Left ventricle myocardium superior (tissue), 1 donor: ENCODE results near the gene MTUS2. TPM values are rescaled to one million over a fixed set of nuclear protein-coding genes. Genes with fewer than 3 reads are reported as not detected.

Experiments
- ATAC-seq: fragments of 200-7000 bp; cut with Tn5 transposase; one replicate; pipeline ENCODE4 v1.9.1; 2020; ENCODE audit warnings: mild to moderate bottlenecking, moderate library complexity
- DNase-seq: peaks from one replicate; pipeline ENCODE4 v3.0.0-alpha.2; 2020
- intact Hi-C: fragments of 100-400 bp; cut with micrococcal nuclease; formaldehyde crosslinking; loops from one replicate; pipeline ENCODE4 v1.11.0; 2022
- total RNA-seq: library from RNA; stranded (reverse); fragmentation: NEBNext Ultra II Directional; extraction: Animal tissue kit (Norgen Biotek cat#: 25700); gene quantifications from one replicate; pipeline ENCODE4 v1.2.1, GENCODE V29; 2021
- donor health status: DM: no; HTN: yes; CAD: no; lungs with severe emphysema.

Gene MTUS2
- total RNA-seq, 1 donor from 2014 or later = 126 TPM

DNA sequence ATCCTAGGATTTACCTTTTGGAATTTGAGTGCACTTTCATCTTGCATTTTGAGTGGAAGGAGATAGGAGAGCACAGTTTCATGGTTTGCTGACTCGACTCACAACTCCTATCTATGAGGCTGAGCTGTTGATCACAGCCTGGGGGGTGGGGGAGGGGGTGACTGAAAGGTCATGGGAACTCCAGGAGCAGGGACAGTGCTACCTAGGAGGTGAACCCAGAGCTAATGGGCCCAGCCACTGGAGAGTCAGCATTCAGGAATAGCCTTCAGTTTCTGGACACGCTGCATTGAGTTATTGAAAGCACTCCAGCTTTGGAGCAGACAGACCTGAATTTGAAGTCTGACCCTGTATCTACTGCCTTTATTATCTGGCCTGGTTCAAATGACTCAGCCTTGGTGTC is 435.4 kb downstream of the MTUS2 start:
- intact Hi-C loops = no loop called here
- ATAC-seq = no peak

DNA sequence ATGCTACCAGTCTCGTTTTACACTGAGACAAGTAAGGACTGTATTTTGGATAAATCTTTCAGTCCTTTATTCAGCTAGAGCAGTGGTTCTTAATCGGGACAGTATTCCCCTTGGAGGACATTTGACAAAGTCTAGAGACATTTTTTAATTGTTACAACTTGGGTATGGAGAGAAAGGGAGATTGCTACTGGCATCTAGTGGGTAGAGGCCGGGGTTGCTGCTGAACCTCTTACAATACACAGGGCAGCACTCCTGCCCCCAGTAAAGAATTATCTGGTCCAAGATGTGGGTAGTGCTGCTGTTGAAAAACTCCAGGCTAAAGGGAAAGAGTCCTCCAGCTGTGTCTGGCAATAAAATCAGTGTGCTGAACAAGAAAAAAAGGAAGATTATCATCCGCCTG is 440.5 kb downstream of the MTUS2 start:
- intact Hi-C loops = no loop called here
- DNase-seq (no peak), ATAC-seq (peak; percentile 85)

More for the DNA sequence above, 435.4 kb downstream of the MTUS2 start:
- no peak for DNase-seq

DNA sequence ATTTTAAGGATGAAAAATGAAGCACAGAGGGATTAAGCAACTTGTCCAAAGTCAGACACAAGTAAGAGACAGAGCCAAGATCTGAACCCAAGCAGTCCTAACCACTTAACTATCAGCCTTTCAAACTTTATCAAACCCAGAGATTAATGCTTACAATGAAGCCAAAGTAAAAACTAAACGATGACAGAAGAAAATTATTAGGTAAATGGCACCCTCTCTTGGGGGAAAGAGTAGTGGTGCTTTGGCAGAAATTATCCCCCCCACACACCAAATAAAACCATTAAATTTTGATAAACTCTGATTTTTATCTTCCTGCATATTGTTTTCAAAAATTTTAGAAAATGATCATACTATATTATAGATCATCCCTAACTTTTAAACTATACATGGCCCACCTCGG is 446.1 kb downstream of the MTUS2 start:
- intact Hi-C loops = no loop called here
- ATAC-seq (no peak), DNase-seq (no peak)

DNA sequence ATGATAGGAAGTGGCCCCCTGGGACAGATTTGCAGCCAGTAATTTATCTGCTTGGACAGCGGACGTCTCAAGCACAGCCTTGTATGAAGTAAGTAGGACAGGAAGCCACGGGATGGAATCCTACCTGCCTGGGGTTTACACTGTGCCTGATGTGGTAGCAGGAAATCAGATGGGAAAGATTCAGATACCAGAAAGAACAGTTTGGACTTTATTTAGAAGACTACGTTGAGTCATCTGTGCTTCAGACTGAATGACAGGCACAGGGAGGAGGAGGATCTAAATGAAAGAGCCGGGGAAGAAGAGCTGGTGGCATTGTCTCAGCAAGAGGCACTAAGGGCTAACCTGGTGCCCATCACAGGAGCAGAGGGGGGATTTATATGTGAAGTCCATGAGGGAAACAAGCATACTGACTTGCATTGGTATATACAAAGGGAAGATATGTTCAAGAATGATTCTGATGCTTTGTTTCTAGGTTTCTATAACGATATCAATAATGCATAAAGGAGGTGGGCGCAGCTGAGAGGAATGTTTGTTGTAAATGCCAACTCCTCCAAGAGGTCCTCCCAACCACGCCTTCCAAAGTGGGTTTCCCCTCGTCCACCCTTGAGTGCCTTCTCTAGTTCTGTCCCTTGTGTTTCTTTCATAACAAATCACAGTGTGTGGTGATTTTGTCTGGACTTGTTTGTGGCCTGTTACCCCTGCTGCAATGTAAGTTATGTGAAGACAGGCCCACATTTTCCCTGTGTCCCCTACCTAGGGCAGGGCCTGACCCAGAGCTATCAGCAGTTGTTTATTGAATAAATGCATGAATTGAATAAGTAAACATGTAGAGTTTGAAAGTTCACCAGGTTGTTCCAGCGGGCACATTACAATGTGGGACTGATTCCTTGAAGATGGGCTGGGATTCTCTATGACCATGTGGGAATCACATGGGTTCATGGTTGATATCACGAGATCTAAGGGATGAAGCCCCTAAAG is 446.9 kb downstream of the MTUS2 start:
- ATAC-seq = no peak
- intact Hi-C loops = no loop called here
- DNase-seq = no peak

DNA sequence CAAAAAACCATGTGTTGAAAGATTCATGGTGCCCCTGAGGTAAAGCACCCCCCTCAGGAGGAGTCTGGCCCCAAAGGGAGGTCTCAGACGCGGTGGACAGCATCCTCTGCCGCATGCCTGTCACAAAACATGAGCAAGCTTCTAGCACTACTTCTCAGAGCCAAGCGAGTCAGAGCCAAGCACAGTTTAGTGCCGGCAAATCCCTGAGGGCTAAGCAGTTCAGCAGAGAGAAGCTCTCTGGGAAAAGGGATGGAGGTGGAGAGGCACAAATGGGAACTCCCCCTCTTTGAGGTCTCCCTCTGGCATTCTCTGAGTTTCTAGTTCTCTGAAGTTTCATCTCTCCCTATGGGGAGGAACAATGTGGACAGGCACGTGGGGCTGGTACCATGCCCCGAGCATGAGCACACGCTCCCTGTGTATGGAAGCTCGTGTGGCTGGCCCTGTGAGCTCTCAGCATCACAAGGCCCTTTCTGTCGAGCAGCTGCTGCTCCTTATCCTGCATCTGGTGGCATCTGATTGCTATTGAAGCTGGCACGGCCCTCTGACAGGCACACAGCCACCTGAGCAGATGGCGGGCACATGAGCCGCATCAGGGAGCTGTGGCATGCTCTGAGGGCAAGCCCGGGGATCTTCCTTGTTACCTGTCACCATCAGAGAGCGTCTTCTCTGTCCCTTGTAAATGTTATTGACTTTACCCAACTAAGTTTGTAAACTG is 450.3 kb downstream of the MTUS2 start:
- no peak for DNase-seq
- intact Hi-C loops = no loop called here
- no peak for ATAC-seq

DNA sequence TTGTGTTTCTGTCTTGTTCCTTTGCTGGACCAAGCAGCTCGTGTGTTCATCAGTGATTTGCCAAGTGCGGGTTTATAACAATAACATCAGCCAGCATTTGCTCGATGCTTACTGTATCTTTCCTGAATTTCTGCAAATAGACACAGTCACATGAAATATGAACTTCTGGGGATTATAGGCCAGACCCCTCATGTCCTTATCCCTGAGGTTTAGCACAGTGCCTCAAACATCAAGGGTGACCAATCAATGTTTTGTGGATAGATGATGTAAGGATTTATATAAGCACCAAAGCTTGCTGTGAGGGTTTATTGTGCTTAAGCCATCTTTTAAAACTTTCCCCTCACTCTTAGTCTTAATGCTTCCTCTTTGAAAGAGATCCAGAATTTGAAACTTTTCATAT is 451.5 kb downstream of the MTUS2 start:
- intact Hi-C loops = no loop called here
- no peak for ATAC-seq

DNA sequence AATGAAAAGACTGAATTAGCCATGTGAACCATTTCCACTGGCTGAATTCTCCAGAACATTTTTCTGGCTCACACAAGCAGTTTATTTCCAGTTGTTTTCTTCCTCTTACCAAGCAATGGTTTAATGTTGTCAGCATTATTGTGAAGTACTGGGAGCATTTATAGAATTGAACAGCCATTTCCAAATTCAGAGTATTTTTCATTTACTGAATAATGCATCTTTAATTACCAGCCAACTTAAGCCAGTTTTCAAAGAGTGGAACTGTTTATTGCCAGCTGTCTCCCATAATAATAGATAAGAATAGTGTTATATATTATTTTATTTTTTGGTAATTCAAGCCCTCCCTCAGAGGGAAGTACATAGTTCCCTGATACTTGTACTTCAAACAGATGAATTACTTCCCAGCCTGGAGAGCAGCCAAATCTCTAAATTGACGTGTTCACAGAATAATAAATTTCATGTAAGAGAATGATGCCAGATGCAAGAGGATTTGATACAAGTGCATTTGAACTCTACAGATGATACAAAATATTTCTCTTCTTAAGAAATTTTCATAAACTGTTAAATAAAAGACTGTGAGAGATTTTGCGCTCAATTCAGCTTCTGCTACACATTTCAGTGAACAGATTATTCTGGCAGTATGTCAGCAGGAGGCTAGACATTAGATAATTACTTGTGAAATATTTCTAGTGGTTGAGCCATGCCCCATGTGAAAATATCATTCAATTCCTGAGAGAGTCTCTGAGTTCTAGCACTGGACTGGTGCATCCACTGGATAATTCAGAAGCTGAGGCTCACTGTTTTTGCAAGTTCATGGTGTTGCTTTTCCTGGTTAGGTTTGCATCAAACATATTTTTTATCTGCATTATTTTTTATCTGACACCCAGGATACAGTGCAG is 459.5 kb downstream of the MTUS2 start:
- intact Hi-C loops = no loop called here
- ATAC-seq (no peak), DNase-seq (no peak)

More for the DNA sequence above, 451.5 kb downstream of the MTUS2 start:
- no peak for DNase-seq

DNA sequence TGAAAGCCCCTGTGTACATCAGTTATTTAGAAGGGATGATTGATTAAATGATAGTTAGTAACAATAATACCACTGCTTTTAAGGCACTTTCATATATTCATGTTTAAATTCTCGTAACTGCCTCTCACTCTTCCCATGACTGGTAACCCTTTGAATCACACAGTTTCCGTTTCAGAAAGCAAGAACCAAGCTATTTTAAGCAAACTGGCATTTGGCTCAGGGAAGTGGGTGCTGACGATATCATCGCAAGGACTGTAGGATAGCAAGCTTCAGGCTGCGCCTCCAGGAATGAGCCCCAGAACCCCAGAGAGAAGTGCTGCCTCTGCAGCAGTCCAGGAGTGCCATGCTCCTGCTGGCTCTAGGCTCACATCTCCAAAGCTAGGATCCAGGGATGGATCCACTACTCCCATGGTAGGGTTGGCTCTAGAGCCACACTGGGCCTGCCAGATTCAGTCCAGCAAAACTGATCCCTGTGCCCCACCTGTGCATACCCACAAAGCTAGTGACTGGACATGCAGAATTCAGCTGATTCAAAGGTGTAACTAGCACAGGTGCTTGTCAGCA is 461.9 kb downstream of the MTUS2 start:
- intact Hi-C loops = no loop called here
- ATAC-seq (no peak), DNase-seq (no peak)

DNA sequence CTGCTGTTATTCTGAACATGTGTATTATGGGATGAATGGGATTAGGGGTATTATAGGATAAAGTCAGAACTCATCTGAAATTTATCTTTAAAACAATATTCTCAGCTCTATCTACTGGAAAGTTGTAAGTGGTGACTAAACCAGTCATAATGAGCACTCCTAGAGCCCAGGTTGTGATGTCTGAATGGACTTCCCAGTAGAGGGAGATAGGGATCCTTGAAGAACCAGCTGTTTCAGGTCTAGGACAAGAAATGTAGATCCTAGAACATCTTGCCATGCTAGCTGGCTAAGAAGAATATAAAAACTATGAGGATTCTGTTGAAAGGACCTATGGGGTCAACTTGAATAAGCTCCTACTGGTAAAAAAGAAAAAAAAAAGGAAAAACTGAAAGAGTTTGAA is 464.6 kb downstream of the MTUS2 start:
- intact Hi-C loops = no loop called here
- ATAC-seq = no peak
- DNase-seq = no peak

DNA sequence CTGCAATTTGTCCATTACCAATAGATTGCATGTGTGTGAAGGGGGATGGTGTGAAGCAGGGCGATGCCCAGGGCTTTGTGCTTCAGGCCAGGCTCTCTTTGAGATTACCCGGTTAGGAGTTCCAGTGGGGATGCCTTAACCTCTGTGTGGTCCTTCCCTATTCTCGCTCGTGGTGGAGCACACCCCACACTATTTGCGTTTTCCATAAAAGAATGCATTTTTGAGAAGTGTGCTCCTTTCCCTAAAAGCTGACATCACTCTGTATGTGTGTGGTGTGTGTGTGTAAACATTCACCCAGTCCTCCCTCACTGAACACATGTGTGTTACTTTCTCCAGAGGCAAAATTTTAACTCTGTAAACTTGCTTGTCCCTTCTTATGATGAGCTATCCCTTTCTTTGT is 467.1 kb downstream of the MTUS2 start:
- DNase-seq (no peak), ATAC-seq (no peak)
- intact Hi-C loops = no loop called here

DNA sequence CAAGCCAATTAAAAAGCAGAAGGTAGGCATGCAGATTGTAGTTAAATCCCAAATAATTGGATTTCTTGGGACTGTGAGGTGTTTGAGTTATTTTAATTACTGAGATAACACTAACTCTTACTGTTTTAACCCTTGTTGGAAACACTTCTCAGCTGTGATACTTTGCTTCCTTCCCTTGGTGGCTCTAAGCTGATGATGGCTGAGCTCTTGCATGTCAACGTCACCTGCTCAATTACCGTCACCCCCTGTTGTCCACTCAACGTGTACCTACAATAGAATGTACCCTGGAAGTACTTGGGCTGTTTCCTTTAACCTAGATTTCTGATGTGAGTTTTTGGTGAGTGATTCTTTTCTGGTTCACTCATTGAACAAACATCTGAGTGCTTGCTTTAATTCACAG is 471.9 kb downstream of the MTUS2 start:
- no peak for DNase-seq
- intact Hi-C loops = no loop called here

DNA sequence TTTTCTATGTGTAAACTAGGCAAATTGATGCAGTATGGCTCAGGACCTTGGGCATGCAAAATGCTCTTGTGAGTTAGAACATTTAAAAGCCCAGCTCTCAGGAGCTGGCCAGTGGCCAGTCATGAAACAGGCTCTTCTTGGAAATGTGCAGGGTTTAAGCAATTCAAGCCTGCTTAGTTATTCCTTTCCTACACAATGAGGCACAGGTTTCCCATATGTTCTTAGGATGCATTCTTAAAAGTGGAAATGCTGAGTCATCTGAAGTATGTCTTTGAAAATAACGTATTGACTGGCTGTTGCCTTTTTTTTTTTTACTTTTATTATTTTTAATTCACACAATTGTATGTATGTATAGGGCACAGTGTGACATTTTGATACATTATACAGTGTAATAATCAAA is 474.7 kb downstream of the MTUS2 start:
- DNase-seq (no peak), ATAC-seq (no peak)
- intact Hi-C loops = no loop called here

More for the DNA sequence above, 471.9 kb downstream of the MTUS2 start:
- ATAC-seq = no peak

DNA sequence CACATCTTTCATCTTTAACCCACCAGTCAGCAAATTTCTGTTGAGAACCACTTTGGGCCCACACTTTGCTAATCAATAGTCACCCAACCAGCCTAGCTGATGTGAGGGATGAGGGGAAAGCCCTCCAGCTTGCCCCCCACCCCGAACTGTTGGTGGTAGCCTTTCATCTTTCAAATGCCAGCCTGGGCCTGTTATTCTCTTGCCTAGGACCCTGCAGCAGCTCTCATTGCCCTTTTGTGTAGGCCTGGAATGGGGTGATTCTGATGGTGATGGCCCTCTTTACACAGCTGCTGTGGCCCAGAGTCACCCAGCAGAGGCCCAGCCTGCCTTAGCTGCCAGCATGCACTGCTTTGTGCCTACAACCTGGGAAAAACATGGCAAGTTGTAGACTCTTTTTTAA is 480.9 kb downstream of the MTUS2 start:
- intact Hi-C loops = no loop called here
- DNase-seq (no peak), ATAC-seq (no peak)

DNA sequence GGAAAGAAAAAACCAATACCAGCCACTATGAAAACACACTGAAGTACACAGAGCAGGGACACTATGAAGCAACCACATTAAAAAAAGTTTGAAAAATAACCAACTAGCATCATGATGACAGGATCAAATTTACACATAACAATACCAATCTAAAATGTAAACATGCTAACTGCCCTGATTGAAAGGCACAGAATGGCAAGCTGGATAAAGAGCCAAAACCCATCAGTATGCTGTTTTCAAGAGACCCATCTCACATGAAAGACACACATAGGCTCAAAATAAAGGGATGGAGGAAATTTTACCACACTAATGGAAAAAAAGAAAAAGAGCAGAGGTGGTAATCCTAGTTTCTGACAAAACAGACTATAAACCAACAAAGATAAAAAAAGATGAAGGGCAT is 484.0 kb downstream of the MTUS2 start:
- no peak for DNase-seq
- intact Hi-C loops = no loop called here

DNA sequence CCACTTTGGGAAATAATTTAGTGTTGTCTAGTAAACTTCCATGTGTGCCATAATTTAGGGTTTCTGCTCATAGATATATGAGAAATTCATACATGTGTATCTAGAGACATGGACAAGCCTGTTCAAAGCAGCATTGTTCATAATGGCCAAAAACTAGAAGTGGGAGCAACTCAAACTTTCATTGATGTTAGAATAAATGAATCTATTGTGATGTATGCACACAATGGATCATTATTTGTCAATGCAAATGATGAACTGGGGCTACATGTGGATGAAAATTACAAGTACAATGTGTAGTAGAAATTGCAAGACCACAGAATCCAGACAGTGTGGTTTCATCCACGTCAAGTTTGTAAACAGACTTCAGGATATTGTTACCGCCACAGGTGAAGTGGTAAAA is 490.7 kb downstream of the MTUS2 start:
- DNase-seq (no peak), ATAC-seq (no peak)
- intact Hi-C loops = no loop called here

More for the DNA sequence above, 484.0 kb downstream of the MTUS2 start:
- no peak for ATAC-seq

DNA sequence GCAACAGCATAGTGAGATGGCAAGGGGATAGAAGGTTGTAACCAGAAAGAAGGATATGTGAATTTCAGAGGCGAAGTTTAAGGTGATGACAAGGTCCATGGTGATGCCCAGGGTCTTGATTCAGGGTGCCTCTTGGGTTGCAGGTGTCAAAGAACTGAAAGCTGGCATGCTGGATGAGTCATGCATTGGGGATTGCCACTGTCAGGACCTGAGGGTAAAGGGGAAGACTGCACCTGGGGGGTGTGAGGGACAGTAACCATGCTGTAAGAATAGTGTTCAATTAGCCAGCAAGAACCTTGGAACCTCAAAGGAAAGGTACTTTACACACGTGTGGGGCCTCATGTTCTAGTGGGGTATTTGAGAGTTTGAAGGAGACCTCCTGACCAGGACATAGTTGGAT is 495.7 kb downstream of the MTUS2 start:
- DNase-seq (no peak), ATAC-seq (no peak)
- intact Hi-C loops = no loop called here

DNA sequence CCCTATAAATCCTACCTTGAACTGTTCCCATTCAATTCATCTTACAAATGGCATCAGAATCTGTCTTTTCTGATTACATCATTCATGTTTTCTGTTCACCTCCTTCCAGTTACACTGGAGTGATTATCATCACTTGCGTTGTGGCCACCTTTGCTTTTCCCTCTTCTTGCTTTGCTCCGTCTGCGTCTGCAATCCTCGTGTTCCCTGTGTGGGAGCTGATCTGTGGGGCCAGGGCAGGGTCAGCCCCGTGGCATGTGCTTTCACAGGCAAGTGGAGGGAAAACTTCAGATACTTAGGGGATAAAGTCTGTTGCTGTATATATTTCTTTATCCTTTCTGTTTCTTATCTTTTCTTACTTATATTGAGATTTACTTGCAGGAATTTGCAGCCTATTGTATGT is 497.7 kb downstream of the MTUS2 start:
- intact Hi-C loops = no loop called here
- DNase-seq (no peak), ATAC-seq (no peak)

DNA sequence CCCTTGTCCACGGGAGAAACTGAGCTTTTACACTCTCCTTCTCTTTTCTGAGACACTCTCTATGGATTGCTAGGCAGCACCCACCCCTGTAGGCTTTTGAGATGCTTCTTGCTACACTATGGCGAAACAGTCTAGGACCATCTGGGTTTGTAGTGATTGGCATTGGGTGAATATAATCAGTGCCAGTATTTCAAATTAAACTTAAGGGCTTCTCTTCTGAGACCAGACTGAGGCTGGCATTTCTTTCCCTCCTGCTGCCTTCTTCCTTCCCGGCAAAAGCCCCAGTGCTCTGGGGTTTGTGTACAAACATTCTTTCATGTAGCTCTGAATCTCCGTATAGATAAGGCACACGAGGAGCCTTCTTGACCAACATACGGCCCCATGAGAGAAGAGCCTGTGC is 498.6 kb downstream of the MTUS2 start:
- intact Hi-C loops = no loop called here
- DNase-seq (no peak), ATAC-seq (no peak)

DNA sequence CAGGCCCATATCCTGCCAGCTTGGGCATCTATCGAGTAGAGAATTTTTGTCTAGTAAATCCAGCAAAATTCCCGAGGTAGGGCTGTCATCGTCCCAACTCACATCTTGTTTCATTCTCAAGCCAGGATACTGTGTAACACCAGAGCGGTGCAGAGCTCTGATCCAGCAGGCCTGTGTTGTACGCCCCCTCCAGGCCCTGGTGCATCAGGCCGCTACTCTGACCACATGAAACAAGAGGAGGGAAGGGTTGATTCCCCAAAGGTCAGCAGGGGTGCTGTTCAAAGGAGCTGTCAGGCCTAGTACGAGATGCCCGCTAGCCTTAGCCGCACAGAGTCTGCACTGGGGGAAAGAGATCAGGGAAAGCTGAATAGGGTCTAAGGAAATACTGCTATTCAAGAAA is 499.3 kb downstream of the MTUS2 start:
- intact Hi-C loops = no loop called here
- no peak for ATAC-seq
- no peak for DNase-seq
